Naive B cell (primary cell): ENCODE results near the gene NLRC3. TPM values are rescaled to one million over a fixed set of nuclear protein-coding genes. Genes with fewer than 3 reads are reported as not detected.
A peak's percentile ranks its signal among the peaks of the same experiment; 100 is the strongest.
"Not testable (repeated sequence)": the region's sequence is repeated elsewhere in the genome, so short reads cannot be mapped to it uniquely, and the experiment has no call there.

Source experiments
- ATAC-seq, 2 donors: fragments of 150-1000 bp; cut with Tn5 transposase; 2 replicates each; pipeline ENCODE4 v1.10.0; 2021; ENCODE audit warnings: low read depth in 2 of 2, mild to moderate bottlenecking in 2 of 2, moderate library complexity in 2 of 2
- DNase-seq: peaks from one replicate; pipeline ENCODE4 v3.0.0; 2022
- H3K27ac Mint-ChIP-seq, 6 donors: one replicate each; pipeline ENCODE4 v1.8.0; 2020 to 2022; ENCODE audit warnings: mild to moderate bottlenecking in 6 of 6, mixed read lengths in 6 of 6, moderate library complexity in 5 of 6, inconsistent platforms in 2 of 6
- H3K27me3 Mint-ChIP-seq, 3 donors: one replicate each; pipeline ENCODE4 v1.8.0; 2021 to 2022; ENCODE audit warnings: mixed read lengths in 3 of 3, mild to moderate bottlenecking in 1 of 3
- H3K36me3 Mint-ChIP-seq, 2 donors: one replicate each; pipeline ENCODE4 v1.8.0; 2020 to 2022; ENCODE audit warnings: mixed read lengths in 2 of 2, inconsistent platforms in 1 of 2, mild to moderate bottlenecking in 1 of 2
- H3K4me1 Mint-ChIP-seq, 3 donors: one replicate each; pipeline ENCODE4 v1.8.0; 2020 to 2022; ENCODE audit warnings: mixed read lengths in 3 of 3, inconsistent platforms in 1 of 3, mild to moderate bottlenecking in 1 of 3, moderate library complexity in 1 of 3
- H3K4me3 Mint-ChIP-seq, 8 donors: one replicate each; pipeline ENCODE4 v1.8.0; 2020 to 2022; ENCODE audit warnings: mild to moderate bottlenecking in 8 of 8, mixed read lengths in 8 of 8, moderate library complexity in 8 of 8, inconsistent platforms in 2 of 8
- H3K9me3 Mint-ChIP-seq, 7 donors: one replicate each; pipeline ENCODE4 v1.8.0; 2020 to 2022; ENCODE audit warnings: mixed read lengths in 7 of 7, mild to moderate bottlenecking in 5 of 7, inconsistent platforms in 2 of 7, moderate library complexity in 1 of 7
- polyA plus RNA-seq, 6 donors: library from polyadenylated mRNA; unstranded; fragments of 300-500 nt; fragmentation: Illumina TruSeq; gene quantifications; one replicate each; pipeline ENCODE4 v1.2.3, GENCODE V29; 2021; ENCODE audit warnings: low read depth in 6 of 6

Gene NLRC3
- polyA plus RNA-seq, 6 donors from 2014 or later: 7.9 to 20.8 (median 11.2) TPM

GRCh38 chr16:3546986-3547682 lies 30.1 kb downstream of the NLRC3 start:
- peaks cover 43 to 57% (median 50%) of the 10 kb centered on the region in 3 donors for H3K4me1 Mint-ChIP-seq
- no peaks in the 10 kb centered on the region for H3K27me3 Mint-ChIP-seq
- H3K4me3 Mint-ChIP-seq: peak overlapping the region in 5 of 8 donors; percentile 9 to 86 (median 82)
- DNase-seq: no peak
- H3K9me3 Mint-ChIP-seq: peaks cover 0 to 13% (median 0%) of the 10 kb centered on the region in 7 donors
- H3K36me3 Mint-ChIP-seq: peaks cover 22 to 33% of the 10 kb centered on the region in 2 donors
- H3K27ac Mint-ChIP-seq: peak overlapping the region in 4 of 6 donors; percentile 77 to 96 (median 88)
- no peak for ATAC-seq

- Mint-ChIP-seq H3K9me3 (no peaks in the 10 kb centered on the region), H3K27ac (peak overlapping the region in 2 of 6 donors; percentile 41 to 57), H3K27me3 (no peaks in the 10 kb centered on the region), H3K4me3 (no peak overlapping the region), H3K36me3 (peaks cover 9 to 10% of the 10 kb centered on the region in 2 donors), H3K4me1 (peaks cover 15 to 22% (median 20%) of the 10 kb centered on the region in 3 donors)
- ATAC-seq: no peak
- no peak for DNase-seq
These were observed 34.4 kb downstream of the NLRC3 start for GRCh38 chr16:3542601-3543373.

GRCh38 chr16:3541527-3542155 lies 35.6 kb downstream of the NLRC3 start:
- peaks cover 6 to 10% of the 10 kb centered on the region in 2 donors for H3K36me3 Mint-ChIP-seq
- H3K4me3 Mint-ChIP-seq: peak overlapping the region in 1 of 8 donors; percentile 35
- peak overlapping the region in 4 of 6 donors; percentile 28 to 81 (median 63) for H3K27ac Mint-ChIP-seq
- H3K9me3 Mint-ChIP-seq: no peaks in the 10 kb centered on the region
- DNase-seq: no peak
- no peak for ATAC-seq
- peaks cover 8 to 12% (median 12%) of the 10 kb centered on the region in 3 donors for H3K4me1 Mint-ChIP-seq
- no peaks in the 10 kb centered on the region for H3K27me3 Mint-ChIP-seq

- H3K4me3 Mint-ChIP-seq: no peak overlapping the region
- H3K27me3 Mint-ChIP-seq: no peaks in the 10 kb centered on the region
- peak overlapping the region in 2 of 6 donors; percentile 34 to 39 for H3K27ac Mint-ChIP-seq
- ATAC-seq (no peak), DNase-seq (no peak)
- peaks cover 0 to 5% of the 10 kb centered on the region in 2 donors for H3K36me3 Mint-ChIP-seq
- H3K9me3 Mint-ChIP-seq: no peaks in the 10 kb centered on the region
- peaks cover 17 to 24% (median 19%) of the 10 kb centered on the region in 3 donors for H3K4me1 Mint-ChIP-seq
These were observed 39.0 kb downstream of the NLRC3 start for GRCh38 chr16:3538222-3538621.

- ATAC-seq (no peak), DNase-seq (no peak)
- Mint-ChIP-seq H3K4me3 (no peak overlapping the region), H3K27me3 (no peaks in the 10 kb centered on the region), H3K9me3 (no peaks in the 10 kb centered on the region), H3K4me1 (peaks cover 17 to 24% (median 19%) of the 10 kb centered on the region in 3 donors), H3K27ac (peak overlapping the region in 4 of 6 donors; percentile 12 to 62 (median 34)), H3K36me3 (peaks cover 0 to 5% of the 10 kb centered on the region in 2 donors)
These were observed 40.4 kb downstream of the NLRC3 start for GRCh38 chr16:3536851-3537250.

GRCh38 chr16:3536271-3536731 lies 40.9 kb downstream of the NLRC3 start:
- no peak for ATAC-seq
- peaks cover 0 to 5% of the 10 kb centered on the region in 2 donors for H3K36me3 Mint-ChIP-seq
- H3K4me1 Mint-ChIP-seq: peaks cover 17 to 24% (median 19%) of the 10 kb centered on the region in 3 donors
- H3K27ac Mint-ChIP-seq: peak overlapping the region in 3 of 6 donors; percentile 16 to 68 (median 54)
- DNase-seq: no peak
- no peaks in the 10 kb centered on the region for H3K9me3 Mint-ChIP-seq
- H3K4me3 Mint-ChIP-seq: no peak overlapping the region
- no peaks in the 10 kb centered on the region for H3K27me3 Mint-ChIP-seq

GRCh38 chr16:3534126-3534525 lies 43.1 kb downstream of the NLRC3 start:
- DNase-seq: no peak
- H3K4me3 Mint-ChIP-seq: no peak overlapping the region
- no peak for ATAC-seq
- H3K9me3 Mint-ChIP-seq: no peaks in the 10 kb centered on the region
- peaks cover 17 to 24% (median 19%) of the 10 kb centered on the region in 3 donors for H3K4me1 Mint-ChIP-seq
- peak overlapping the region in 3 of 6 donors; percentile 70 to 95 (median 76) for H3K27ac Mint-ChIP-seq
- no peaks in the 10 kb centered on the region for H3K27me3 Mint-ChIP-seq
- peaks cover 0 to 4% of the 10 kb centered on the region in 2 donors for H3K36me3 Mint-ChIP-seq

- peaks cover 0 to 4% of the 10 kb centered on the region in 2 donors for H3K36me3 Mint-ChIP-seq
- ATAC-seq: no peak
- no peaks in the 10 kb centered on the region for H3K27me3 Mint-ChIP-seq
- no peak overlapping the region for H3K4me3 Mint-ChIP-seq
- no peak for DNase-seq
- H3K4me1 Mint-ChIP-seq: peaks cover 21 to 31% (median 25%) of the 10 kb centered on the region in 3 donors
- H3K27ac Mint-ChIP-seq: peak overlapping the region in 2 of 6 donors; percentile 20 to 49
- H3K9me3 Mint-ChIP-seq: no peaks in the 10 kb centered on the region
These were observed 44.5 kb downstream of the NLRC3 start for GRCh38 chr16:3532741-3533140.

- H3K36me3 Mint-ChIP-seq: peaks cover 0 to 4% of the 10 kb centered on the region in 2 donors
- H3K4me1 Mint-ChIP-seq: peaks cover 18 to 30% (median 25%) of the 10 kb centered on the region in 3 donors
- DNase-seq (no peak), ATAC-seq (no peak)
- no peak overlapping the region for H3K27ac Mint-ChIP-seq
- H3K4me3 Mint-ChIP-seq: no peak overlapping the region
- no peaks in the 10 kb centered on the region for H3K9me3 Mint-ChIP-seq
- H3K27me3 Mint-ChIP-seq: no peaks in the 10 kb centered on the region
These were observed 46.8 kb downstream of the NLRC3 start for GRCh38 chr16:3530371-3530914.

GRCh38 chr16:3529175-3529574 lies 48.0 kb downstream of the NLRC3 start:
- Mint-ChIP-seq H3K9me3 (no peaks in the 10 kb centered on the region), H3K4me3 (no peak overlapping the region), H3K27me3 (no peaks in the 10 kb centered on the region), H3K36me3 (peaks cover 0 to 4% of the 10 kb centered on the region in 2 donors), H3K4me1 (peaks cover 12 to 19% (median 13%) of the 10 kb centered on the region in 3 donors), H3K27ac (peak overlapping the region in 1 of 6 donors; percentile 49)
- DNase-seq (no peak), ATAC-seq (no peak)

GRCh38 chr16:3528406-3528805 lies 48.8 kb downstream of the NLRC3 start:
- peaks cover 9 to 14% (median 13%) of the 10 kb centered on the region in 3 donors for H3K4me1 Mint-ChIP-seq
- ATAC-seq: no peak
- H3K36me3 Mint-ChIP-seq: peaks cover 0 to 4% of the 10 kb centered on the region in 2 donors

GRCh38 chr16:3527216-3527829 lies 49.9 kb downstream of the NLRC3 start:
- Mint-ChIP-seq H3K4me3 (peak overlapping the region in 3 of 8 donors; percentile 20 to 75 (median 25)), H3K27ac (peak overlapping the region in 4 of 6 donors; percentile 9 to 55 (median 30)), H3K4me1 (peaks cover 9 to 14% (median 13%) of the 10 kb centered on the region in 3 donors)
- H3K9me3 Mint-ChIP-seq, H3K27me3 Mint-ChIP-seq, H3K36me3 Mint-ChIP-seq, ATAC-seq: not testable (repeated sequence)
- DNase-seq: peak; percentile 54

More at GRCh38 chr16:3528406-3528805, 48.8 kb downstream of the NLRC3 start:
- no peaks in the 10 kb centered on the region for H3K9me3 Mint-ChIP-seq
- H3K27ac Mint-ChIP-seq: peak overlapping the region in 3 of 6 donors; percentile 52 to 80 (median 55)
- H3K27me3 Mint-ChIP-seq: no peaks in the 10 kb centered on the region
- DNase-seq: no peak
- no peak overlapping the region for H3K4me3 Mint-ChIP-seq
